Astrocyte (in vitro differentiated cells and primary cell): ENCODE results near the gene PVALB.

Source experiments
- EZH2 ChIP-seq: IDR thresholded peaks from 2 replicates; pipeline ENCODE4 v1.6.1; 2012; ENCODE audit warnings: mild to moderate bottlenecking, low read length, inconsistent platforms; ENCODE audit not compliant: insufficient read depth
- TF ChIP-seq, protein P1 (sequence below): IDR thresholded peaks from 2 replicates; pipeline ENCODE4 v1.5.1; 2011; ENCODE audit warnings: low read depth, mild to moderate bottlenecking, inconsistent platforms, low read length, moderate library complexity; ENCODE audit not compliant: insufficient read depth

DNA sequence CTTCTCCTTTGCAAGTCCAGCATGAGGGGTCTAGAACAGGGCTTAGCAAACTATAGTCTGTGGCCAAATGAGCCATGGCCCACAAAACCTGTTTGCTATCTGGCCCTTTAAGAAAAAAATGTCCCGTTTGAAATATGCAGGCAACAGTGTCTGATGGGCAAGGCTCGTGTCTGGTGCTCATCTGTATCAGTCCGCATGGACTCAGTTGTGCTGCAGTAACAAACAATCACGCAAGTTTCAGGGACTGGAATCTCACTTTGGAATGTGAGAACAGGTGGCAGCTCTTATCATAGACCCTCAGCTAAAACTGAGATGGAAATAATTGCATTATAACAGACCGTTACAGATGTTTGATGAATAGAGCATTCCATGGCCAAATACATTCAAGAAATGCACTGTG lies 19.1 kb upstream of the PVALB start:
- TF ChIP-seq, protein P1, sequence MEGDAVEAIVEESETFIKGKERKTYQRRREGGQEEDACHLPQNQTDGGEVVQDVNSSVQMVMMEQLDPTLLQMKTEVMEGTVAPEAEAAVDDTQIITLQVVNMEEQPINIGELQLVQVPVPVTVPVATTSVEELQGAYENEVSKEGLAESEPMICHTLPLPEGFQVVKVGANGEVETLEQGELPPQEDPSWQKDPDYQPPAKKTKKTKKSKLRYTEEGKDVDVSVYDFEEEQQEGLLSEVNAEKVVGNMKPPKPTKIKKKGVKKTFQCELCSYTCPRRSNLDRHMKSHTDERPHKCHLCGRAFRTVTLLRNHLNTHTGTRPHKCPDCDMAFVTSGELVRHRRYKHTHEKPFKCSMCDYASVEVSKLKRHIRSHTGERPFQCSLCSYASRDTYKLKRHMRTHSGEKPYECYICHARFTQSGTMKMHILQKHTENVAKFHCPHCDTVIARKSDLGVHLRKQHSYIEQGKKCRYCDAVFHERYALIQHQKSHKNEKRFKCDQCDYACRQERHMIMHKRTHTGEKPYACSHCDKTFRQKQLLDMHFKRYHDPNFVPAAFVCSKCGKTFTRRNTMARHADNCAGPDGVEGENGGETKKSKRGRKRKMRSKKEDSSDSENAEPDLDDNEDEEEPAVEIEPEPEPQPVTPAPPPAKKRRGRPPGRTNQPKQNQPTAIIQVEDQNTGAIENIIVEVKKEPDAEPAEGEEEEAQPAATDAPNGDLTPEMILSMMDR, result no peak
- TF ChIP-seq EZH2, result no peak
